ENCODE results near the gene OR52N1.

Gene OR52N1

DNA sequence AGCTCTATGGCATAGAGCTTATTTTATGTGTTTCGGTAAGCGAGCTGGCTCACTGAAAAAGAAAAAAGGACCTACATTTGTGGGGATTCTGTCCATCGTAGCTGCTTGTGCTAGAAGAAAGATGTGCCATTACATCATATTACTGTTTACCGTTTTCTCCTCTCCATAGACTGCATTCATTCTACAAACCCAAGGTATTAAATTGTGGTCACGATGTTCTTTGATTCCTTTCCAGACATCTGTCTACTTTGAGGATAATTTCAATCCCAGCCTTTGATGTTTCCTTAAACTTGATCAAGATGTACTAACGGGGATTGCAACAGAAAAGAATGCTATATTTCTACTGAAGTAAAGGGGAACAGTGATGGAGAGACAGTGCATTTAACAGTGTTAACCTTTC is 5.5 kb upstream of the OR52N1 start:
- DNase-seq (ENCODE audit: insufficient read length) (no peak), FAIRE-seq (no peak)
- no peak for TF ChIP-seq TAF1 (IDR thresholded peaks at IDR 0.05; ENCODE audit: borderline replicate concordance, low read depth, low read length)
- no peak for TF ChIP-seq POLR2A (IDR thresholded peaks at IDR 0.05; ENCODE audit: low read depth, low read length)
- no peak for TF ChIP-seq POLR2AphosphoS5 (IDR thresholded peaks at IDR 0.05; ENCODE audit: low read depth, low read length)

DNA sequence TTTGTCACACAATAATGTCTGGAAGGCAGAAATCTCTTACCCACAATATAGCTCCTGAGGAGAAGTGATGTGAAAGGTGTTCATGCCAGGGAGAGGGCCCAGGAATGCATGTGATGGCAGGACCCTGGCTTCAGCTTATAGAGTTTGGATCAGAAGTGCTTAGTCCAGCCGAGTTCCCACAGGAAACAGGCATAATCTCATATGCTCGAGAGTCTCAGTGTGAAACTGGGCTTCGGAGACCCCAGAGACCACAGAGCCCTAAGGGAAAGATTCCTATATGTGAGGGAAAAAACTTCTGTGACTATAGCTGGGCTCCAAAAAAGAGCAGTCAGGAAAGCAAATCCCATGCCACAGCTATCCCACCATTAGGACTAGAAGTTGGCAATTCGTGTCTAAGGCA is 7.8 kb downstream of the OR52N1 start, which contains the start of gene OR52N5:
TSS of gene OR52N5 (minus strand) at position 101 of the 400 bp plus-strand sequence. CDS start 4,721 bp downstream, outside the sequence.
- FAIRE-seq = no peak
- no peak for TF ChIP-seq POLR2AphosphoS5 (IDR thresholded peaks at IDR 0.05; ENCODE audit: low read depth, low read length)
- no peak for TF ChIP-seq TAF1 (IDR thresholded peaks at IDR 0.05; ENCODE audit: borderline replicate concordance, low read depth, low read length)
- no peak for TF ChIP-seq POLR2A (IDR thresholded peaks at IDR 0.05; ENCODE audit: low read depth, low read length)
- DNase-seq (ENCODE audit: insufficient read length) = no peak

DNA sequence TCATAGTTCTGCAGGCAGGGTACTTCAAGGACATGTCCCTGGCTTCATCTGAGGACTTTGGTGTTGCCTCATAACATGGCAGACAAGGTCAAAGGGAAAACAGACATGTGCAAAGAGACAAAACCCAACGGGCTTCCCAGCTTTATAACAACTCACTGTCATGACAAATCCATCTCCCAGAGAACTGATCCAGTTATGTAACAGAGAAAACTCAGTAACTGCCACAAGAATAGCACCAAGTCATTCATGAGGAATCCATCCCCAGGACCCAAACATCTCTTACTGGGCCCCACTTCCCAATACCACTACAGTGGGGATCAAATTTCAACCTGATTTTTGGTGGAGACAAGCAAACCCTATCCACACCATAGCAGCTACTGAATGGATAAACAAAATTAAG is 24.0 kb downstream of the OR52N1 start:
- TF ChIP-seq POLR2A (IDR thresholded peaks at IDR 0.05; ENCODE audit: low read depth, low read length) (no peak), TAF1 (IDR thresholded peaks at IDR 0.05; ENCODE audit: borderline replicate concordance, low read depth, low read length) (no peak), POLR2AphosphoS5 (IDR thresholded peaks at IDR 0.05; ENCODE audit: low read depth, low read length) (no peak)
- FAIRE-seq (peak; percentile 40), DNase-seq (ENCODE audit: insufficient read length) (no peak)

DNA sequence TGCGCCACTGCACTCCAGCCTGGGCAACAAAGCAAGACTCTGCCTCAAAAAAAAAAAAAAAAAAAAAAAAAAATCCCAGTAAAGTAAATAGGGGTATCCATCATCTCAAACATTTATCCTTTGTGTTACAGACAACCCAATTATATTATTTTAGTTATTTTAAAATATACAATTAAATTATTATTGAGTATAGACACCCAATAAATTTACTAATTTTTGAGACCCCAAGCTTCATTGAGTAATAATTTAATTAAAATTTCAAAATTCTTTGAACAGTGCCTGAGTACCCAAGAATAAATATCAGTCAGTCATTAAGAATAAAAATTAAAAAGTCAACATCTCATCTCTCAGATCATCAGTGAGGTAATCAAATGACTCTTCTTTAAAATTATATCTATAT is 37.1 kb downstream of the OR52N1 start, which contains the start of gene OR52N4:
TSS of gene OR52N4 (plus strand) at position 301 of the 400 bp plus-strand sequence. CDS start 498 bp downstream, outside the sequence.
- no peak for FAIRE-seq
- TF ChIP-seq TAF1 (IDR thresholded peaks at IDR 0.05; ENCODE audit: borderline replicate concordance, low read depth, low read length) = no peak
- no peak for DNase-seq (ENCODE audit: insufficient read length)

DNA sequence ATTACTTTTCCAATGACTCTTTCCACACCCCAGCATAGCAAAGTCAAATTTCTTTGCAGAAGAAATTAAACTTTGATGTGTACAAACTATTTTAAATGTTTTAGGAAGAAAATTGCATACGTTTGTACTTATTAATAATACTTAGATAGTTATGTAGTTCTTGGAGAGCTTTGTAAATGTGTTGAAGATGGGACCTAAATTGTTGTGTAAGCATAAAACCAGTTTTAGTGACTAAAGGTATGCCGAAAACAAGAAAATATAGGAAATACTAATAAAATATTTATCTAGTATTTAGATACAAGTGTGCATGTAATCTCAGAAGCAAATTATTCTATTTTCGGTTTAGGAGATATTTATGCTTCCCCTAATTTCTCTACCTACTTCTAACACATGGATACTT is 41.2 kb downstream of the OR52N1 start:
- no peak for DNase-seq (ENCODE audit: insufficient read length)
- TF ChIP-seq POLR2AphosphoS5 (IDR thresholded peaks at IDR 0.05; ENCODE audit: low read depth, low read length) (no peak), POLR2A (IDR thresholded peaks at IDR 0.05; ENCODE audit: low read depth, low read length) (no peak), TAF1 (IDR thresholded peaks at IDR 0.05; ENCODE audit: borderline replicate concordance, low read depth, low read length) (no peak)
- no peak for FAIRE-seq

DNA sequence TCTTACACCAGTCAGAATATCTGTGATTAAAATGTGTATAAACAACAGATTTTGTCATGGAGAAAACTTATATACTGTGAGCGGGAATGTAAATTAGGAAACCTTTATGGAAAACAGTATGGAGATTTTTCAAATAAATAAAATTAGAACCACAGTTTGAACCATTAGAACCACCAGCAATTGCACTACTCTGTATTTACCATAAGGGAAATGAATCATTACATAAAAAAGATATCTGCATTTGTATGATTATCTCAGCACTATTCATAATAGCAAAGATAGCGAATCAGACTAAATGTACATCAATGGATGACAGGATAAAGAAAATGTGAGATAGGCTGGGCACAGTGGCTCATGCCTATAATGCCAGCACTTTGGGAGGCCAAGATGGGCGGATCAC is 44.5 kb downstream of the OR52N1 start:
- TF ChIP-seq TAF1 (IDR thresholded peaks at IDR 0.05; ENCODE audit: borderline replicate concordance, low read depth, low read length) (no peak), POLR2AphosphoS5 (IDR thresholded peaks at IDR 0.05; ENCODE audit: low read depth, low read length) (no peak), POLR2A (IDR thresholded peaks at IDR 0.05; ENCODE audit: low read depth, low read length) (no peak)
- DNase-seq (ENCODE audit: insufficient read length) (no peak), FAIRE-seq (no peak)

DNA sequence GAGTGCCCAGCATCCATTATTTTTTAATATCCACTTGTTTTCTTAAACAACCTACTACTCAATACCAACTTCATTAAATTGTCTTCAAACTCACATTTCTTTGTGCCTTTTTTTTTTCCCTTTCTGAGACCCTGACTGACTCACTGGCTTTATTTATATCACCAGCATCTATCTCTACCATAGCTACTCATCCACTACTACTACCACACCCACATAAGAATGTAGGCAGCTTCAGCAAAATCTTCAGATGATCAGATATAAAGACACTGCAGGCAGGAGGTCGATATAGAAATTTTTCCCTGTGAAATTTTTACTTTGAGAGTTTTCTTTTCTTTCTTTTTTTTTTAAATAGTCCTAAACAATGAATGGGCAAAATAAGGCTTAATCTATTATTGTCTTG is 52.6 kb downstream of the OR52N1 start:
- FAIRE-seq (no peak), DNase-seq (ENCODE audit: insufficient read length) (no peak)
- TF ChIP-seq TAF1 (IDR thresholded peaks at IDR 0.05; ENCODE audit: borderline replicate concordance, low read depth, low read length) (no peak), POLR2AphosphoS5 (IDR thresholded peaks at IDR 0.05; ENCODE audit: low read depth, low read length) (no peak), POLR2A (IDR thresholded peaks at IDR 0.05; ENCODE audit: low read depth, low read length) (no peak)

DNA sequence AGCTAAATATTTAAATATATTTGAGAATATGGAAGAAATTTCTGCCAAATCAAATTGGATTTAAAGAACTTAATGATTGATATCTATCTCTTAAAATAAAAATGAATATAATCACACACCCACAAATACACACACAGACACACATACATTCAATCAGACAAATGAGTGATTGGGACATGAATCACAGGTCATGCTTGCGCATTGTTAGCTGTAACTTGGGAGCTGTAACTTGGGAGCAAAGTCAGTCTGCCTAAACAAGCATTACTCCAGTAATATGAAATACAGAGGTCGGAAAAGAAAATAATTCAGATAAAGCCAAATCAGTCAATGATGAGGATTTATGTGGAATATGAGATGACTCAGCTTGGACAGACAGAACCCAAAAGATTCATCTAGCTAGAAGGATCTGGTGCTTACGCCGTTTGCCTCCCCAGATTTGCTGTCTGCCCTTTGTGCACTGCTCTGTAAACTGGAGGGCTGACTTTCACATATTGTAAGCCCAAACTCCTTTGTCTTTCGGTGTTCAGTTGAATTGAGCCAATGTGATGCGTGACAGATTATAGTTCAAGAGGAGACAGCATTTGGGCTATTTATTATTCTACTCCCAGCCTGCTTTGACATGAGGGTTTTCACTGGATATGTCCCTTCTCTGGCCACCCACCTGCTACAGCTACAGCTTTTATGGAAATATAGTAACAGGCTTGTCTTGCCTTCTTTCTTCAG is 53.2 kb downstream of the OR52N1 start:
- DNase-seq (ENCODE audit: insufficient read length) (no peak), FAIRE-seq (no peak)
- TF ChIP-seq POLR2AphosphoS5 (IDR thresholded peaks at IDR 0.05; ENCODE audit: low read depth, low read length) = no peak
- TF ChIP-seq POLR2A (IDR thresholded peaks at IDR 0.05; ENCODE audit: low read depth, low read length) = no peak
- TF ChIP-seq TAF1 (IDR thresholded peaks at IDR 0.05; ENCODE audit: borderline replicate concordance, low read depth, low read length) = no peak

DNA sequence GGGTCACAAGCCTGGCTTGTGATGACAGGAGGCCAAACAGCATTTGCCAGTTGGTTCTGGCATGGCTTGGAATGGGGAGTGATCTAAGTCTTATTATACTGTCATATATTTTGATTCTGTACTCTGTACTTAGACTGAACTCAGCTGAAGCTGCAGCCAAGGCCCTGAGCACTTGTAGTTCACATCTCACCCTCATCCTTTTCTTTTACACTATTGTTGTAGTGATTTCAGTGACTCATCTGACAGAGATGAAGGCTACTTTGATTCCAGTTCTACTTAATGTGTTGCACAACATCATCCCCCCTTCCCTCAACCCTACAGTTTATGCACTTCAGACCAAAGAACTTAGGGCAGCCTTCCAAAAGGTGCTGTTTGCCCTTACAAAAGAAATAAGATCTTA is 54.0 kb downstream of the OR52N1 start:
- TF ChIP-seq POLR2A (IDR thresholded peaks at IDR 0.05; ENCODE audit: low read depth, low read length) (no peak), TAF1 (IDR thresholded peaks at IDR 0.05; ENCODE audit: borderline replicate concordance, low read depth, low read length) (no peak), POLR2AphosphoS5 (IDR thresholded peaks at IDR 0.05; ENCODE audit: low read depth, low read length) (no peak)
- FAIRE-seq = no peak
- no peak for DNase-seq (ENCODE audit: insufficient read length)
